Ramos (cell line): ENCODE measurements around the gene CENPW.

Experiments
- in situ Hi-C: fragments of 300-500 bp; cut with MboI; formaldehyde crosslinking; loops from one replicate; pipeline ENCODE4 v1.14.3; 2022; ENCODE audit warnings: low sequenced_read_pairs; ENCODE audit not compliant: unreplicated experiment

CENPW gene

GRCh38 chr6:126339796-126340609 lies at the start of gene CENPW:
Gene CENPW, plus strand, starts transcription at chr6:126340115. Its CDS starts 159 bp downstream, at chr6:126340274.
- in situ Hi-C loops = no loop called here

DNA sequence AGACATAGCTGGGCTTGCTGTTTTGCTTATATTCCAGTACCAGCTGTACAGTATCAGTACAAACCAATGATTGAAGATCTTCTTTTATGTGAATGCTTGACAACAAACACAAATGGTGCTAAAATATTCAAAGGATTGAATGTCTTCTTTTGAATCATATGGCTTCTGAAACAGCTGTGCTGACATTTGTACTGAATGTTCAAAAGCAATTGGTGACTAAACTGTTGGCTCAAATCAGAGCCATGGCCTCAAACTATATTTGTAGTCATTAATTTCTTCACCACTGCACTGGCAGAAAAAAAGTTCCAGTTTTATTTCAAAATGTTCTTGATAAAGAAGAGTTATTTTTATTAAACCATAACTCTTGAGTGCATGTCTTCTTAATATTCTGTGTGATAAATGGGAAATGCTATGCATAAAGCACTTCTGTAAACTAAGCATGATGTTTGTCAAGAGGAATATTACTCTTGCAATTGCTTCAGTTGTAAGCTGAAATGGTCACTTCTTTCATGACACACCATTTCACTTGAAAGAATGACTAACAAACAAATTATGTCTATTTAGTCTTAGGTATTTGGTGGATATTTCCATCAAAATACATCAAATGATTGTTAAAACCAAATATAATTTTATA lies 45.9 kb upstream of the CENPW start:
- in situ Hi-C loops = no loop called here

GRCh38 chr6:126300126-126300525 lies 39.8 kb upstream of the CENPW start:
- in situ Hi-C loops = no loop called here

GRCh38 chr6:126300735-126301134 lies 39.2 kb upstream of the CENPW start:
- in situ Hi-C loops = no loop called here

GRCh38 chr6:126302191-126302590 lies 37.7 kb upstream of the CENPW start:
- in situ Hi-C loops = no loop called here

DNA sequence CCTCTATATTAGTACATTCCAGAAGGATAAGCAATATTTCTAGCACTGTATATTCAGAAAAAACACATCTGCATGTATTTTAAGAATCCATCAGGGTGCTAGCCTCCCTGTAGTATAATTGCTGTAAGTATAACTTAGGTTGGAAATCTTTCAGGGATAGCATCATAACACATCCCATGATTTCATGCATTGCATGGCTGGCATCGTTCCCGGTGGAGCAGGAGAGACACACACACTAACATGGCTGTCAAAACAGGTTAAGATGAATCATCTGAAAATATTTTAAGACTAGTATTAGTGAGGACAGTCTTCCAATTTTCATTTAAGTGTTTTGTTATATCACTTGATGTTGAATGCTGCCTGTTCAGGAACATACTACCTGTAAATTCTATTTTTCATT lies 32.1 kb upstream of the CENPW start:
- in situ Hi-C loops = no loop called here

DNA sequence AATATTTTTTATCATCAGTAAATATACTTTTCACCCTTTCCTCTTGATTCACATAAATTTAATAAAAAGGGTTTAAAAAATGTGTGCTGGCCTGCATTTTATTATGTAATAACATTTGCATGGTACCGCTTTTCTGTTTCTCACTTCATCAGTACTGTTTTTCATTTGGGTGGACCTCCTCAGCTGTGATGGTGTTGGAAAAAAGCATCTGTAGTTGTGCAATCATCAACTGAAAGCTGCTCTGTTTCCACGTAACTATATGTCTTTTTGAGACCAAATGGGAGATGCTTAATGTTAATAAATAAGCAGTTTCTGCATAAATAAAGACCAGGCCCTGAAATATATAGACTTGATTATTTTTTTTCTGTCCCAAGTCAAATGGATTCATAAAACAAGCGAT lies 31.6 kb upstream of the CENPW start:
- in situ Hi-C loops = no loop called here

DNA sequence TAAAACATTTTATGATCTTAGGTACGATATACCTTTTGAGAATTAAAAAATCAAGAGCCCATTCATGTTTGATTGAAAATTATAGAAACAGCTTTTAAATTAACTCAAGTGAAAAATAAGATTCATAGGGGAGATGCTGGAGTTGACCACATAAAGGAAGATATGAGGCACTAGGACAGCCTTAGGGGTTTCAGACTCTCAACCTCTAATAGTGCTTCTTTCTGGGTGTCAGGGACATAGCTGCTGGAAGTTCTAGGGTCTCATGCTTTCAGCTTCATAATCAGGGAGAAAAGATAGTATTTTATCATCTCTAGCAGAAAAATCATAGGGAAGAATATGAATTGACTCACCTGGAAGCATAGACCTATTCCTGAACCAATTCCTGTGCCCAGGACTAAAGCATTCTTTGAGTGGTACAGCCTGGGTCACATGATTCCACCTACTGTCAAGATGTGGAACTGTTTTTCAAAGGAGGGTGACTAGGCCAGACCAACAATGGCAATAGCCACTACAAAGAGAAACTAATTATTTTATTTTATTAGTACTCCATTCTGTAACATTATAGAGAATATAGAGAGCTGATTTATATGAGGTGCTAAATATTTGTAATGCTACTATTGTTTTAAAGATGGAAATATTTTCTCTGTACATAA lies 27.8 kb upstream of the CENPW start:
- in situ Hi-C loops = no loop called here

- in situ Hi-C loops = no loop called here
Measured at GRCh38 chr6:126313941-126314340, 26.0 kb upstream of the CENPW start.

DNA sequence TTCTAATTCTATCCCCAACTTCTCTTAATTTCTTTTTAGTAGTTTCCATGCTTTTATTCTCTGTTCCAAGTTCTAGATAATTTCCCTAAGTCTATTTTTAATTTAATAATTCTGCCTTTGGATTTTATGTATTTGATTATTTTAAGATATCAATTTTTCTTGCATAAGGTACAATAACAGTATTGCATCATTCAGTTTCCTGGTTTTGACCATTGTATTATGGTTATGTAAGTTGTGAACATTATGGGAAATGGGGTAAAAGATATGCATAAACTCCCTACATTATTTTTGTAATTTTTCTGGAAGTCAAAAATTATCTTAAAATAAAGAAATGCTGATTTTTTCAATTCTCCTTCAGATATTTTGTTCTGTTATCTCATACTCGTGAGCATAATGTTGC lies 21.1 kb upstream of the CENPW start:
- in situ Hi-C loops = no loop called here

- in situ Hi-C loops = no loop called here
Measured at GRCh38 chr6:126333729-126334128, 6.2 kb upstream of the CENPW start.

- in situ Hi-C loops = no loop called here
Measured at GRCh38 chr6:126335210-126335609, 4.7 kb upstream of the CENPW start.

- in situ Hi-C loops = no loop called here
Measured at GRCh38 chr6:126337323-126337722, 2.6 kb upstream of the CENPW start.

DNA sequence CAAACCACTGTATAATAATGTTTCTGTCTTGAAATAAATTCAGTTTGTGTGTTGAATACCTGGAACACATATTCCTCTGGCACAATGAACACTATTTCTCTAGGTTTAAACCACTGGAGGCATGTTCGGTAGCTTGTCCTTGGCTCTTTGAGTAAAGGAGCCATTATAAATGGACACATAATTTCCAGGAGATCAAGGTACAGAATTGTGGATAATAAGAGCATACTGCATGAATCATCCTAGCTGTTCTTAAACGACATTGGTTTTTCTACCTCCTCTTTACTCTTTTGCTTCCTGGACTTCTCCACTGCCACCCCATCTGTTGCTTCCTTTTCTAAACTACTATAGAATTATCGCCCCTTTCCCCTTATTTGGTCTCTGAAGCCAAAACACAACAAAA lies 1.2 kb downstream of the CENPW start:
- in situ Hi-C loops = no loop called here

GRCh38 chr6:126344181-126344580 lies 4.3 kb downstream of the CENPW start:
- in situ Hi-C loops = no loop called here

- in situ Hi-C loops = no loop called here
Measured at GRCh38 chr6:126351960-126352359, 12.0 kb downstream of the CENPW start.

DNA sequence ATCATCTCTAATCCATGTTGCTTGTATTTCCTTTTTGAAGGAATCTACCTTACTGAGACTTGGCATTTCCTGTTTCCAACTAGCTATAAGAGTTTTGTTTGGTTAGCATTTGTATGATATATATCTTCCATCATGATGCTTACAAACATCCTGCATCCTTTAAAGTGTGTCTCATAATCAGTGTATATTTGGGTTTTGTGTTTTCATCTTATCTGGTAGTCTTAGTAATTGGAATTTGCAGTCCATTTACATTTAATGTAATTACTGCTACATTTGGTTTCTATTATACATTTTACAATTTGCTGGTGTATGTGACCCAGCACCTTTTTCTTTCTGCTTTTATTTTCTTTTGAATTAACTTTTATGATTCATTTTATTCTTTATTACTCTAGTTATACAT lies 12.6 kb downstream of the CENPW start:
- in situ Hi-C loops = no loop called here

GRCh38 chr6:126356526-126356925 lies 16.6 kb downstream of the CENPW start:
- in situ Hi-C loops = no loop called here

DNA sequence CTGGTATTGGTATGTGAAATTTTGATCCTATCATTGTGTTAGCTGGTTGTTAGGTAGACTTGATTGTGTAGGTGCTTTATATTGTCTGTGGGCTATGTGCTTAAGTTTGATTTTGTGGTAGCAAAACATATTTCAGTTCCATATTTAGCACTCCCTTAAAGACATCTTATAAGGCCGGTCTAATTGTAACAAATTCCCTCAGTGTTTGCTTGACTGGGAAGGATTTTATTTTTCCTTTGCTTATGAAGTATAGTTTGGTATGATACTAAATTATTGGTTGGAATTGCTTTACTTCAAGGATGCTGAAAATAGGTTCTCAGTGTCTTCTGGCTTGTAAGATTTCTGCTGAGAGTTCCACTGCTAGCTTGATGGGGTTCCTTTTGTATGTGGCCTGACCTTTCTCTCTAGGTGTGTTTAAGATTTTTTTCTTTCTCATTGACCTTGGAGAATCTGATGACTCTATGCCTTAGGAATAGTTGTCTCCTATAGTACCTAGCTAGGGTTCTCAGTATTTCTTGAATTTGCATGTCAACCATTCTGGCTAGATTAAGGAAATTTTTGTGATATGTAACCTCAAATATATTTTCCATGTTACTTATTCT lies 20.1 kb downstream of the CENPW start:
- in situ Hi-C loops = no loop called here

GRCh38 chr6:126361832-126362440 lies 22.0 kb downstream of the CENPW start:
- in situ Hi-C loops = no loop called here

- in situ Hi-C loops = no loop called here
Measured at GRCh38 chr6:126367849-126368248, 27.9 kb downstream of the CENPW start.
